Inferior parietal cortex (tissue), 1 donor: ENCODE results near the gene CCNF.
"Not testable (repeated sequence)": the region's sequence is repeated elsewhere in the genome, so short reads cannot be mapped to it uniquely, and the experiment has no call there.

Experiments
- DNase-seq: peaks from one replicate; pipeline ENCODE4 v3.0.0-alpha.2; 2016; ENCODE audit errors: extremely low spot score

The CCNF gene

GRCh38 chr16:2429034-2429770 is at the start of gene CCNF:
CCNF (plus strand) TSS chr16:2429447; CDS start chr16:2429482, 35 bp downstream.
- peak; percentile 93 for DNase-seq

GRCh38 chr16:2383501-2383900 is 45.7 kb upstream of the CCNF start:
- no peak for DNase-seq

GRCh38 chr16:2384426-2384825 is 44.8 kb upstream of the CCNF start:
- DNase-seq = no peak

GRCh38 chr16:2385190-2385836 is 43.9 kb upstream of the CCNF start:
- no peak for DNase-seq

- not testable (repeated sequence) for DNase-seq
These were observed 43.3 kb upstream of the CCNF start for GRCh38 chr16:2385982-2386381.

- DNase-seq = no peak
These were observed 42.3 kb upstream of the CCNF start for GRCh38 chr16:2386990-2387389.

GRCh38 chr16:2388139-2388874 is 40.9 kb upstream of the CCNF start:
- no peak for DNase-seq

- no peak for DNase-seq
These were observed 40.3 kb upstream of the CCNF start for GRCh38 chr16:2388875-2389433.

GRCh38 chr16:2392025-2392424 is 37.2 kb upstream of the CCNF start:
- no peak for DNase-seq

GRCh38 chr16:2398520-2398919 is 30.7 kb upstream of the CCNF start:
- no peak for DNase-seq

GRCh38 chr16:2404099-2404498 is 25.1 kb upstream of the CCNF start:
- DNase-seq = no peak

- DNase-seq = no peak
These were observed 14.2 kb upstream of the CCNF start for GRCh38 chr16:2415085-2415484.

GRCh38 chr16:2420035-2420434 is 9.2 kb upstream of the CCNF start:
- DNase-seq = no peak

GRCh38 chr16:2422123-2422867 is 7.0 kb upstream of the CCNF start:
- no peak for DNase-seq

- no peak for DNase-seq
These were observed 4.9 kb upstream of the CCNF start for GRCh38 chr16:2424061-2425007.

- peak; percentile 13 for DNase-seq
These were observed 4.2 kb upstream of the CCNF start for GRCh38 chr16:2425008-2425518.

- no peak for DNase-seq
These were observed 3.3 kb upstream of the CCNF start for GRCh38 chr16:2425825-2426430.

- no peak for DNase-seq
These were observed 2.3 kb upstream of the CCNF start for GRCh38 chr16:2426941-2427361.

- DNase-seq = no peak
These were observed 1.7 kb upstream of the CCNF start for GRCh38 chr16:2427526-2427925.
